ENCODE results near the gene ABHD12. TPM values are rescaled to one million over a fixed set of nuclear protein-coding genes. Genes with fewer than 3 reads are reported as not detected.
A peak's percentile ranks its signal among the peaks of the same experiment; 100 is the strongest.

Gene ABHD12
- 42.3 TPM for polyA plus RNA-seq (2013, experiment 1 of 2)
- polyA plus RNA-seq (2013, experiment 2 of 2) = 39.3 TPM

DNA sequence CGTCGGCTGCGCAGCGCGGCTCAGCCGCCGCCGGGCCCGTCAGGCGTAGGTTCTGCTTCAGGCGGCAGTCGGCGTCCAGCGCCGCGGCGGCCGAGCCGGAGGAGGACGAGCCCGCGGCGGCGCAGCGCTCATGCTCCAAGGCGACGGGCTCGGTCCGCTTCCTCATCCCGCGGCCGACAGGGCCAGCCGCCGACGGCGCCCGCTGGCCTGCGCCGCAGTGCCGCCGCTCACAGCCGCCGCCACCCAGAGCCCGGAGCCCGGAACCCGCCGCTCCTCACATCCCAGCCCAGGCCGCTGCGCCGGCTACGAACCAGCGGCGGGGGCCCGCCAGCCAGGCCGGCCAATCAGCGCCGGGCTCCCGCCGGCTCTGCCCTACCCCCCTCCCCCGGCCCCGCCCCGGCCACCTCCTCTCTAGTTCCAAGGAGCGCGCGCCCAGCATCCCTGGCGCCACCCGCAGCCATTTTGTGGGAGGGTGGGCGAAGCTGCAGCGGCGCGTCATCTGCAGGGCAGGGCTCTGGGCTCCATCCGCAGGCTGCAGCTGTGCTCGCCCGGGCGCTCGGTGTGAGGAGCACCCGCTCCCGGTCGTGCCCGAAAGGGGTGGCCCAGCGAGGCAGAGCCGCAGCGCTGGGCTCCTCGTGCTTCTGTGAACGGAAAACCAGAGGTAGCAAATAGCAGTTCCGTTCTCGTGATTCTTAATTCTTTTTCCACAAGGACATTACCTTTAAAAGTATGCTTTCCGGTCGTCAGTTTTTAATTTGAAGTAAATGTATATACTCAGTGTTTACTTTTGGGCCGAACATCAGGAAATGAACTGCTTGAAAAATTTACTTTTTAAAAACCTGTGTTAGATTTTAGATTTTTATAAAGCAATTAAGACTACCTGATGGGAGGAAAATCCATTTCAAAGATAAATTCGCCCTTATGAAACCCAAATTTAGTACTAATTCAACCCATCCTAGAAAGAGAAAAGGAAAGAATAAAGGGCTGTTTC lies at the start of gene ABHD12:
TSS of gene ABHD12 (minus strand) at position 298 of the 991 bp plus-strand sequence. CDS start at position 166, 132 bp downstream.
- Histone ChIP-seq H3K9me3 (ENCODE audit: control insufficient read depth, low read length) (no peaks in the 10 kb centered on the region), H3K36me3 (ENCODE audit: control insufficient read depth, insufficient read depth, low read length) (peaks cover 20% of the 10 kb centered on the region), H3K27ac (ENCODE audit: low read depth, low read length, severe bottlenecking) (peak within 1 kb of the TSS; percentile 84), H3K4me3 (ENCODE audit: extremely low read depth, insufficient read depth, low read length, poor library complexity, severe bottlenecking) (peak within 1 kb of the TSS; percentile 88), H3K4me1 (ENCODE audit: control insufficient read depth, insufficient read depth, low read length, poor library complexity, severe bottlenecking) (no peaks in the 10 kb centered on the region)
- WGBS, 2 experiments (ENCODE audit: insufficient coverage in 2 of 2) = 1% methylated on average over 46 to 53 of the region's 91 CpGs

DNA sequence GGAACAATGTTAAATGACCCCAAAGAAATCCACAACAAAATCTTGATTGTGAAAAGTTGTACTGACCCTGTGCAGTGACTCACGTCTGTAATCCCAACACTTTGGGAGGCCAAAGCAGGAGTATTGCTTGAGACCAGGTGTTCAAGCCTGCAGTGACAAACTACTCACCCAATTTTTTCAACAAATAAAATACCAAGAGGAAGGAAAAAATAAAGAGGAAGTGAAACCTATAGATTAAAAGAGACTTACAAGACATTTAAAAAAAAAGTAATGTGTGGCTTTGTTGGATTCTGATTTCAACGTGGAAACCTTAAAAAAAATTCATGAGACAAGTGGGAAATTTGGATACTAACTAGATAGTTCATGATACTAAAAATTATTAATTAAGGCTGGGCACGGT lies 48.7 kb upstream of the ABHD12 start:
- peaks cover 56% of the 10 kb centered on the region for H3K36me3 ChIP-seq (ENCODE audit: control insufficient read depth, insufficient read depth, low read length)

DNA sequence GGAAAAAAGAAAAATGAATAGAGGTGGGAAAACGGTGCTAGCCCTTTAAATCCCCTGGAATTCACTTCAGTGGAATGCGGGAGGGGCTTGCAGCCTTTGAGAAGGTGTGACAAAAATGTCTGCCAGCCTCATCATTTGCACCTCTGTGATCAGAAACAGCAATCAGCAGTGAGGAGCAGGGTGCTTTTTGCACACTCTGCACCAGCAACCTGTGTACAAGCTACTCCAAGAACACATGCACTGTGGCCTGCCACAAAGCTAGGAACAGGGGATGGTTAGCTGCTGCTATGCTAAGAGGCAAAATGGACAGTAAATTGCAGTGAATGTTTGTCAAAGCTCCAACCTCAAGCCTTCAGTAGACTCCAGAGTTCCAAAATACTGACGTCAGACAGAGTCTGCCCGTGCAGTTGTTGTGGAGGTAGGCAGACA lies 46.5 kb upstream of the ABHD12 start:
- Histone ChIP-seq H3K9me3 (ENCODE audit: control insufficient read depth, low read length) (no peaks in the 10 kb centered on the region), H3K27ac (ENCODE audit: low read depth, low read length, severe bottlenecking) (peak overlapping the region; percentile 44), H3K4me1 (ENCODE audit: control insufficient read depth, insufficient read depth, low read length, poor library complexity, severe bottlenecking) (no peaks in the 10 kb centered on the region), H3K4me3 (ENCODE audit: extremely low read depth, insufficient read depth, low read length, poor library complexity, severe bottlenecking) (no peak overlapping the region), H3K36me3 (ENCODE audit: control insufficient read depth, insufficient read depth, low read length) (peaks cover 57% of the 10 kb centered on the region)
- 4 to 19% methylated on average over 2 of the region's 4 CpGs for WGBS, 2 experiments (ENCODE audit: insufficient coverage in 2 of 2)

More for the DNA sequence above, 48.7 kb upstream of the ABHD12 start:
- Histone ChIP-seq H3K27ac (ENCODE audit: low read depth, low read length, severe bottlenecking) (no peak overlapping the region), H3K9me3 (ENCODE audit: control insufficient read depth, low read length) (no peaks in the 10 kb centered on the region), H3K4me1 (ENCODE audit: control insufficient read depth, insufficient read depth, low read length, poor library complexity, severe bottlenecking) (no peaks in the 10 kb centered on the region), H3K4me3 (ENCODE audit: extremely low read depth, insufficient read depth, low read length, poor library complexity, severe bottlenecking) (no peak overlapping the region)
- WGBS, 2 experiments (ENCODE audit: insufficient coverage in 2 of 2) = 90% methylated on average over 2 of the region's 3 CpGs

DNA sequence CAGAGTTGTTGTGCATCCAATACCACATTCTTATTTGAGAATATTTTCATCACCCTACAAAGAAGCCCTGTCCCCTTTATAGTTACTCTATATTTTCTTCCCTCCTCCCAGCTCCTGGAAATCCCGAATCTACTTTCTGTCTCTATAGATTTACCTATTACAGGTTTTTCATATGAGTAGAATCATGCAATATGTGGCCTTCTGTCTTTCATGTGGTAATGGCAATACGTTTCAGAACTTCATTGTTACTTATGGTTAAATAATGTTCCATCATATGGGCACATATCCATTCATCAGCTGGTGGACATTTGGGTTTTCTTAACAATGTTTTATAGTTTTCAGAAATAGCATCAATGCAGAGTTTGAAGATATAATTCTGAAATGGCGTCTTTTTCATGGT lies 33.9 kb upstream of the ABHD12 start:
- Histone ChIP-seq H3K4me1 (ENCODE audit: control insufficient read depth, insufficient read depth, low read length, poor library complexity, severe bottlenecking) (no peaks in the 10 kb centered on the region), H3K36me3 (ENCODE audit: control insufficient read depth, insufficient read depth, low read length) (peaks cover 63% of the 10 kb centered on the region), H3K27ac (ENCODE audit: low read depth, low read length, severe bottlenecking) (no peak overlapping the region), H3K4me3 (ENCODE audit: extremely low read depth, insufficient read depth, low read length, poor library complexity, severe bottlenecking) (no peak overlapping the region), H3K9me3 (ENCODE audit: control insufficient read depth, low read length) (no peaks in the 10 kb centered on the region)
- 100% methylated on average over 1 of the region's 3 CpGs; no CpG with 5 or more reads in 1 of the 2 experiments for WGBS, 2 experiments (ENCODE audit: insufficient coverage in 2 of 2)

DNA sequence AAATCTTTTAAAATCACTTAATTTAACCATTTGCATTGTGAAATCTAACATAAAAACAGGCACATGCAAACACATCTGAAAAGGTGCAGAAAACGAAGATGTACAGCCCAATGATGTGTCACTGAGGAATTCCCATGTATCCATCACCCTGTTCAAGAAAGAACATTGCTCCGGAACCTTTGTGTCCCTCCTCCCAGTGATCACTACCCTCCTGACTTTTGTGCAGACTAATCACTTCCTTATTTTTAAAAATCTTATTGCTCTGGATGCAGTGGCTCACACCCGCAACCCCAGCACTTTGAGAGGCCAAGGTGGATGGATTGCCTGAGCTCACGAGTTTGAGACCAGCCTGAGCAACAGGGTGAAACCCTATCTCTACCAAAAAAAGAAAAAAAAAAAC lies 31.4 kb upstream of the ABHD12 start:
- no peaks in the 10 kb centered on the region for H3K4me1 ChIP-seq (ENCODE audit: control insufficient read depth, insufficient read depth, low read length, poor library complexity, severe bottlenecking)
- H3K4me3 ChIP-seq (ENCODE audit: extremely low read depth, insufficient read depth, low read length, poor library complexity, severe bottlenecking) = no peak overlapping the region
- no peaks in the 10 kb centered on the region for H3K9me3 ChIP-seq (ENCODE audit: control insufficient read depth, low read length)
- H3K36me3 ChIP-seq (ENCODE audit: control insufficient read depth, insufficient read depth, low read length) = peaks cover 65% of the 10 kb centered on the region
- no peak overlapping the region for H3K27ac ChIP-seq (ENCODE audit: low read depth, low read length, severe bottlenecking)
- 91 to 100% methylated on average over 2 to 3 of the region's 4 CpGs for WGBS, 2 experiments (ENCODE audit: insufficient coverage in 2 of 2)

DNA sequence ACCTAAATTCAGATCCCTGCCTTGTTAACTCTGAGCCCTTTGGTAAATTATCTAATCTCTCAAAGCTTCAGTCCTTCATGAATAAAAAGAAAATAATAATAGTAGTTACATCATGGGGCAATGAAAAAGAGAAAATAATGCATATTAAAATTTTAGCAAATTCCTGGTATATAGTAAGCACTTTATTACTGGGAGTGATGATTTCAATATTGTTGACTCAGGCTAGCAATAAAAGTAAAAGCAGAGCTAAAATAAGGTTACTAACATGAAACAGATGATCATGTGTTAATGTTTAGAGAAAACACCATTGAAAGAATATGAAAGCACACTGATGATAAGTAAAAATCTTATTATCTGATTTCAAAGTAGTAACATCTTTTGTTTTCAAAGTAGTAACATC lies 30.5 kb upstream of the ABHD12 start:
- no peak overlapping the region for H3K4me3 ChIP-seq (ENCODE audit: extremely low read depth, insufficient read depth, low read length, poor library complexity, severe bottlenecking)

DNA sequence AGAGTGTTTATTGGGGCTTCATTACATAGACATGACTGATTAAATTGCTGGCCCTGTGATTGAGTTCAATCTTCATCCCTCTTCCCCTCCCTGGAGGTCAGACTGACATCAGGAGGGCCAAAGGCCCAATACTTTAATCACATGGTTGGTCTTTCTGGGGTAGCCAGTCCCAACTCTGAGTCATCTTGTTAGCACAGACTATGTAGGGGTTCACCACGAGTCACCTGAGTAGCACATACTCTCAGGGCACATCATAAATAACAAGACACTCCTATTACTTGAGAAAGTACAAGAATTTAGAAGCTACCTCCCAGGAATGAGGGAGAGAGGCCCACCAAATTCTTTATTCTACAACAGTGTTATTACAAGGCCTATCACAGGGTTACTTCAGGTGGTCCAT lies 28.1 kb upstream of the ABHD12 start:
- Histone ChIP-seq H3K27ac (ENCODE audit: low read depth, low read length, severe bottlenecking) (no peak overlapping the region), H3K4me3 (ENCODE audit: extremely low read depth, insufficient read depth, low read length, poor library complexity, severe bottlenecking) (no peak overlapping the region), H3K36me3 (ENCODE audit: control insufficient read depth, insufficient read depth, low read length) (peaks cover 74% of the 10 kb centered on the region), H3K4me1 (ENCODE audit: control insufficient read depth, insufficient read depth, low read length, poor library complexity, severe bottlenecking) (no peaks in the 10 kb centered on the region), H3K9me3 (ENCODE audit: control insufficient read depth, low read length) (no peaks in the 10 kb centered on the region)
- 100% methylated on average over 1 of the region's 1 CpG for WGBS, 2 experiments (ENCODE audit: insufficient coverage in 2 of 2)

More for the DNA sequence above, 30.5 kb upstream of the ABHD12 start:
- Histone ChIP-seq H3K36me3 (ENCODE audit: control insufficient read depth, insufficient read depth, low read length) (peaks cover 65% of the 10 kb centered on the region), H3K4me1 (ENCODE audit: control insufficient read depth, insufficient read depth, low read length, poor library complexity, severe bottlenecking) (no peaks in the 10 kb centered on the region), H3K9me3 (ENCODE audit: control insufficient read depth, low read length) (no peaks in the 10 kb centered on the region), H3K27ac (ENCODE audit: low read depth, low read length, severe bottlenecking) (no peak overlapping the region)

DNA sequence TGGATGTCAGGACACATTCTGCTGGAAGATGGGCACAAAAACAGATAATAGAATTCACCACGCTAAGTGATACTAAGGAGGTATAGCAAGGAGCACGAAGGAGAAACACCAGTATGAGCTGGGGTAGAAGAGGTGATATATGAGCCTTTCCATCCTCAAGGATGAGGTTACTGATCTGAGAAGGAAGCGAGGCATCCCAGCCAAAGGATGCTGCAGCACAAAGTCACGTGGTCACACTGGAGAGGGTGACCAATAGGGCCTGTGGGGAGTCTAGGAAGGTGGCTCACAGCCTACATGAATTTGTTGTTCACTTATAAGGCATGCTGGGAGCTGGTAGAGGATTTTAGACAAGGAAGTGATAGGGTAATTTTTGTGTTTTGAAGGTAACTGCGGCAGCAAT lies 18.3 kb upstream of the ABHD12 start:
- 96 to 99% methylated on average over 5 of the region's 5 CpGs for WGBS, 2 experiments (ENCODE audit: insufficient coverage in 2 of 2)
- Histone ChIP-seq H3K4me1 (ENCODE audit: control insufficient read depth, insufficient read depth, low read length, poor library complexity, severe bottlenecking) (peaks cover 11% of the 10 kb centered on the region), H3K36me3 (ENCODE audit: control insufficient read depth, insufficient read depth, low read length) (peaks cover 38% of the 10 kb centered on the region), H3K27ac (ENCODE audit: low read depth, low read length, severe bottlenecking) (no peak overlapping the region), H3K4me3 (ENCODE audit: extremely low read depth, insufficient read depth, low read length, poor library complexity, severe bottlenecking) (peak overlapping the region; percentile 88), H3K9me3 (ENCODE audit: control insufficient read depth, low read length) (peaks cover 4% of the 10 kb centered on the region)

DNA sequence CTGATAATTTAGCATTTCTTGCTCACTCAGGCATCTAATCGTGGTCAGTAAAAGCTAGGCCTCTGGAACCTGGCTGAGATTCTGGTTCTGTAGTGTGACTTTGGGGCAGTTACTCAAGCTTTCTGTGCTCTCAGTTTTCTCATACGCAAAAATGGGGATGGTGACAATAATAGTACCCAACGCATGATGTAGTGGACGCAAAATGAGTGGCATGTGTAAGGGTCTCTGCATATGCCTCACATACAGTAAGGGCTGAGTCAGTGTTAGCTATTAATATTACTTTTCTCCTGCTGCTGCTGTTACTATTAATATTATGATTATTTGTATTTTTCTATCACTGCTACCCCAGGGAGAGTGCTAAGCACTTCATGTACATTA lies 17.5 kb upstream of the ABHD12 start:
- 0 to 20% methylated on average over 1 to 2 of the region's 4 CpGs for WGBS, 2 experiments (ENCODE audit: insufficient coverage in 2 of 2)
- peak overlapping the region; percentile 87 for H3K27ac ChIP-seq (ENCODE audit: low read depth, low read length, severe bottlenecking)

DNA sequence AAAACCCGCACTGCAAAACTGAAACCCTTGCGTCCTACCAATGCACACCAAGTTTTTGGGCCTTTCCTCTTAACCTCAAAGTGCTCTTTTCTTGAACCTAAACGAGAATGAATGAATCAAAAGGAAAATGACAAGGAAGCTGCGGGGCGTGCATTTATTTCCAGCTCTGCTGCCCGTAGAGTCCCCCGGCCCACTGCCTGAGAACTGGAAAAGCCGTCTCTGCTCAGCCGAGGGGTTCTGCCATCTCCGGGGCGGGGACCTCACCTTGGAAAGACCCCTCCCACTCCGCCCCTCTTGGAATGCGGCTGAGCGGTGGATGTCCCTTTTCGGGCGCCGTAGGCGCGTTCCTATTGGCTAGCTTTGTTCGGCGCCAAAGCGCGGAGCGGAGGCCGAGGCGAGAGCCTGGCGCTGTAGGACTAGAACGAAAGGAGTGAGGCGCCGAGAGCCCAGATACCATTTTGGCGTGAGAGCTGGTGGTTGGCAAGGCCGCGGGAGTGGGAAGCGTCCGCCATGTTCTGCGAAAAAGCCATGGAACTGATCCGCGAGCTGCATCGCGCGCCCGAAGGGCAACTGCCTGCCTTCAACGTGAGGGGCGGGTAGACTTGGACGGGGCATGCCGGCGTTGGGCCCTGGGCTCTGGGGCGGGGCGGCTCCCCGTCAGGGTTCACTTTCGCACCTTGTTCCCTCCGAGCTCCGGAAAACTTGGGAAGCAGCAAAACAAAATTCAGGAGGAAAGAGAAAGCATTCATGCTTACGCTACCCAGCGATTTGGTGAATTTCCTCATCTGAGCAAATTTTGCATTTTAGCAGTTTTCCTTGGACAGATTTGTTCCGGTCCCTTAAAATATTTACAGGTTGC lies 16.9 kb upstream of the ABHD12 start, which contains the start of gene GINS1:
TSS of gene GINS1 (plus strand) at position 363 of the 859 bp plus-strand sequence. CDS start at position 511, 148 bp downstream.
- Histone ChIP-seq H3K4me1 (ENCODE audit: control insufficient read depth, insufficient read depth, low read length, poor library complexity, severe bottlenecking) (peaks cover 11% of the 10 kb centered on the region), H3K36me3 (ENCODE audit: control insufficient read depth, insufficient read depth, low read length) (peaks cover 25% of the 10 kb centered on the region), H3K27ac (ENCODE audit: low read depth, low read length, severe bottlenecking) (peak within 1 kb of the TSS; percentile 87), H3K4me3 (ENCODE audit: extremely low read depth, insufficient read depth, low read length, poor library complexity, severe bottlenecking) (peak within 1 kb of the TSS; percentile 88), H3K9me3 (ENCODE audit: control insufficient read depth, low read length) (peaks cover 18% of the 10 kb centered on the region)
- 2 to 4% methylated on average over 42 to 56 of the region's 56 CpGs for WGBS, 2 experiments (ENCODE audit: insufficient coverage in 2 of 2)

More for the DNA sequence above, 17.5 kb upstream of the ABHD12 start:
- Histone ChIP-seq H3K4me3 (ENCODE audit: extremely low read depth, insufficient read depth, low read length, poor library complexity, severe bottlenecking) (peak overlapping the region; percentile 88), H3K4me1 (ENCODE audit: control insufficient read depth, insufficient read depth, low read length, poor library complexity, severe bottlenecking) (peaks cover 11% of the 10 kb centered on the region), H3K36me3 (ENCODE audit: control insufficient read depth, insufficient read depth, low read length) (peaks cover 31% of the 10 kb centered on the region), H3K9me3 (ENCODE audit: control insufficient read depth, low read length) (peaks cover 11% of the 10 kb centered on the region)

All from mesodermal cell (in vitro differentiated cells).